NCI-H345 treated with DMSO at 0.1 percent for 48 hours (cell line): ENCODE data around the gene SIPA1L3.

Source experiments
- DNase-seq: peaks from one replicate; lab custom pipeline; 2025; ENCODE audit not compliant: unreplicated experiment; lab: John Stamatoyannopoulos, UW

The SIPA1L3 gene

GRCh38 chr19:38173291-38174041, 266.5 kb downstream of the SIPA1L3 start:
- DNase-seq: peak; percentile 95

GRCh38 chr19:38175422-38175821, 268.4 kb downstream of the SIPA1L3 start:
- no peak for DNase-seq

- DNase-seq: no peak
These were observed 273.1 kb downstream of the SIPA1L3 start for GRCh38 chr19:38180071-38180470.

GRCh38 chr19:38182536-38183210, 275.7 kb downstream of the SIPA1L3 start:
- no peak for DNase-seq

- no peak for DNase-seq
These were observed 276.4 kb downstream of the SIPA1L3 start for GRCh38 chr19:38183251-38183897.

- no peak for DNase-seq
These were observed 277.8 kb downstream of the SIPA1L3 start for GRCh38 chr19:38184815-38185214.

GRCh38 chr19:38185562-38185961, 278.6 kb downstream of the SIPA1L3 start:
- DNase-seq: no peak

- no peak for DNase-seq
These were observed 283.1 kb downstream of the SIPA1L3 start for GRCh38 chr19:38190061-38190460.

GRCh38 chr19:38190793-38191192, 283.8 kb downstream of the SIPA1L3 start:
- DNase-seq: no peak

- DNase-seq: no peak
These were observed 284.7 kb downstream of the SIPA1L3 start for GRCh38 chr19:38191747-38192146.

- peak; percentile 75 for DNase-seq
These were observed 286.4 kb downstream of the SIPA1L3 start for GRCh38 chr19:38193445-38193844.

- peak; percentile 60 for DNase-seq
These were observed 287.2 kb downstream of the SIPA1L3 start for GRCh38 chr19:38194061-38194701.

GRCh38 chr19:38195237-38195636, 288.2 kb downstream of the SIPA1L3 start:
- DNase-seq: no peak

GRCh38 chr19:38196245-38196837, 289.3 kb downstream of the SIPA1L3 start:
- DNase-seq: no peak

GRCh38 chr19:38196948-38197656, 290.1 kb downstream of the SIPA1L3 start:
- no peak for DNase-seq

- DNase-seq: no peak
These were observed 291.1 kb downstream of the SIPA1L3 start for GRCh38 chr19:38197937-38198704.

- no peak for DNase-seq
These were observed 292.3 kb downstream of the SIPA1L3 start for GRCh38 chr19:38199340-38199739.

- no peak for DNase-seq
These were observed 294.7 kb downstream of the SIPA1L3 start for GRCh38 chr19:38201731-38202130.

GRCh38 chr19:38202504-38202903, 295.5 kb downstream of the SIPA1L3 start:
- DNase-seq: no peak

GRCh38 chr19:38203197-38203596, 296.2 kb downstream of the SIPA1L3 start:
- no peak for DNase-seq
